Suprapubic skin (tissue), 3 donors: ENCODE measurements around the gene CLEC12A.

Experiments
- CTCF ChIP-seq, 2 donors: fragments of 200-600 bp in 1 of 2; fragments of 450-650 bp in 1 of 2; sonication (generic) in 1 of 2; IDR thresholded peaks; one replicate each; pipeline ENCODE4 v1.5.1; 2016 to 2019; ENCODE audit warnings: antibody characterized with exemption in 2 of 2, mild to moderate bottlenecking in 1 of 2, moderate library complexity in 1 of 2
- POLR2AphosphoS5 ChIP-seq, 3 donors: sonication (generic); formaldehyde crosslinking; IDR thresholded peaks; one replicate each; pipeline ENCODE4 v1.6.1; 2017; ENCODE audit warnings: antibody characterized with exemption in 3 of 3

GRCh38 chr12:9951026-9951675 lies 20.1 kb upstream of the CLEC12A start:
- TF ChIP-seq CTCF (IDR thresholded peaks at IDR 0.05) (no peak), POLR2AphosphoS5 (IDR thresholded peaks at IDR 0.05) (no peak)
